Activated CD4-positive, alpha-beta T cell treated with anti-CD3 and anti-CD28 coated beads for 4 hours (primary cell): ENCODE results near the gene PTPRO.

Source experiments
- DNase-seq, 2 donors: peaks; one replicate each; pipeline ENCODE4 v3.0.0-alpha.2; 2020

PTPRO gene

DNA sequence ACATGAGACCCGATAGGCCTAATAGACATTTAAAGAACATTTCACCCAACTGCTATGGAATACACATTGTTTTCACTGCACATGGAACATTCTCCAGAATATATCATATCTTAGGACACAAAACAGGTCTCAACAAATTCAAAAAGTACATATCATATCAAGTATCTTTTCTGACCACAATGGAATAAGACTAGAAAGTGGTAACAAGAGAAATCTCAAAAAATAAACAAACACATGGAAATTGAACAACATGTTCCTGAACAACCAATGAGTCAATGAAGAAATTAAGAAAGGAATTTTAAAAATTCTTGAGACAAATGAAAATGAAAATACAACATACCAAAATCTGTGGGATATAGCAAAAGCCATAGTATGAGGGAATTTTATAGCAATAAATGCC lies 208.1 kb downstream of the PTPRO start:
- no peak for DNase-seq

- peak; percentile 46 to 60 for DNase-seq
Observed at GRCh38 chr12:15532364-15532977, 210.2 kb downstream of the PTPRO start.

GRCh38 chr12:15534322-15534721 lies 212.0 kb downstream of the PTPRO start:
- DNase-seq, result peak; percentile 11 to 27

DNA sequence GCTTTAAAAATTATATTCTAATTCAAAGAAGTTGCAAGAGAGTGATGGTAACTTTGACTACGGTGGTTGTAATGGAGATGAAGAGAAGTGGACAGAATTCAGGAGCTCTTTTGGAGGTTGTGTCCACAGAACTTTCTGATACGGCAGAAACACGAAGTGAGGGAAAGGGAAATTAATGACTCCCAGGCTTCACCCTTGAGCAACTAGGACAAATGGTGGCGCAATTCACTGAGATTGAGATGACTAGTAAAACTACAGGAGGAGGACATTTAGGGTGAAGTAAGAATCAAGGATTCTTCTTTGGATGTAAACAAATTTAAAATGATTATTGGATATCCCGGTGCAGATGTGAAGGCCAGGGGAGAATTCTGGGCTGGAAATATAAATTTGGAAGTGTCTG lies 212.6 kb downstream of the PTPRO start:
- DNase-seq, result no peak

GRCh38 chr12:15535352-15535781 lies 213.1 kb downstream of the PTPRO start:
- no peak for DNase-seq

DNA sequence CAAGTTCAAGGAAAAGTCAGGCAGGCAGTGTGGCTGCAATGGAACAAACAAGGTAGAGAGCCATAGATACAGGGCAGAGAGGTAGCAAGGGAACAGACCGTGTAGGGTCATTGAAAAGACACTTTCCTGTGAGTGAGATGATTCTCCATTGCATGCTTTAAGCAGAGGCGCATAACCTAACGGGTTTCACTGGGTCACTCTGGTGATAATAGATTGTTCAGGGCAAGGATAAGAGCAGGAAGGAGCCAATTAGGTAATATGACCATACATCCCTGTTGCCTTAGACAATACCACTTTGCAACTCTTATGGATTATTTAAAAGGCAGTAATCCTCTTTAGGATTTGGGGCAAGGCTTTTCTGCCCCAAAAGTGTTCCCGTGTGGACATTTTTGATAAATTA lies 214.1 kb downstream of the PTPRO start:
- DNase-seq, result no peak

DNA sequence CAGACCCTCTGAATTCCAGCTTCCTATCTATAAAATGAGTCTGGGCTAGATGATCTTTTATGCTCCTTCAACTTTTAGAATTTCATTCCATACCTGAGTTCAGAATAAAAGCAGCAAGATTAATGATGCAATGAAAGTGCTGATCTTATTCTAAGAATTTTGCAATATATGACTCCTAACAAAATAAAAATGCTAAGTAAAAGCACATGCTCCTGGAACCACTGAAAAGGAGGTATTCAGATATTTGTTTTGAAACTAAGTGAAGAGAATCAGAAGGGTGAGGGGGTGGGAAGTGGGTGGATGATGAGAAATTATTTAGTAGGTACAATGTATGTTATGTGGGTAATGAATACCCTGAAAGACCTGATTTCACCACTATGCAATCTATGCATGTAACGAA lies 216.6 kb downstream of the PTPRO start:
- DNase-seq, result no peak

DNA sequence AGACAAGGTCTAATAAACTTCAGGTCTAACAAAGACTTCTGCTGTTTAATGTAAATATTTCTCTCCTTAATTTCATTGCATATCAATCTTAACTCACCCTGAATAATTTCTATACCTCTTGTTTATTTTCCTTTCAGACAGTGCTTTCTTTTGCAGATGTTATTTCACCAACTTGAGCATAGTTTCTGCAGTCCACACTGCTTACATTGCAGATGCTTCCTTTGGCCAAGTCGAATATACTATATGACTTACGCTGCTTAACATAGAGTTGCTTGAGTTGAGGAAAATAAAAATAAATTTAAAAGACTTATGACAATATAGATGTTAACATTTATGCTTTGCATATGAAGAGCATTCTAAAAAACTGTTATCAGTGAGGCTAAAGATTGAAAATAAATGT lies 217.7 kb downstream of the PTPRO start:
- no peak for DNase-seq

- DNase-seq, result no peak
Observed at GRCh38 chr12:15540469-15540872, 218.2 kb downstream of the PTPRO start.

- DNase-seq, result no peak
Observed at GRCh38 chr12:15541996-15542631, 219.8 kb downstream of the PTPRO start.

- DNase-seq, result no peak
Observed at GRCh38 chr12:15543347-15543746, 221.0 kb downstream of the PTPRO start.

DNA sequence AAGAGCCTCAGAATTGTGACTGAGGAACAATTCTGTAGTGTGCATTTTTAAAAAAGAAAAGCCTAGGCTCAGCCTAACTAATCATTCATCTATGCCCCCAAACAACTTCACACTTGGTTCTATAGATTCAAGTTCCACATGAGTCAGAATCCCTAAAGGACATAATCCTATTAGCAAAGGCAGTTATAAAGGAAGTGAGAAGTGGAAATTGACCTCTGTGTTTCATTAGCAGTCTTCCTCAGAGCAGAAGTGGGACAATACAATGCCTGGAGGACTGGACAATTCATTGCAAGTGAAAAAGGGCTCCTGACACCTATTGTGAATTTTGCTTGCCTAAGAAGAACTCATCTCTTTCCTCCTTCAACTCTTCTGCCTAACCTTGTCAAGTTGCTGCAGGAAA lies 222.3 kb downstream of the PTPRO start:
- no peak for DNase-seq

DNA sequence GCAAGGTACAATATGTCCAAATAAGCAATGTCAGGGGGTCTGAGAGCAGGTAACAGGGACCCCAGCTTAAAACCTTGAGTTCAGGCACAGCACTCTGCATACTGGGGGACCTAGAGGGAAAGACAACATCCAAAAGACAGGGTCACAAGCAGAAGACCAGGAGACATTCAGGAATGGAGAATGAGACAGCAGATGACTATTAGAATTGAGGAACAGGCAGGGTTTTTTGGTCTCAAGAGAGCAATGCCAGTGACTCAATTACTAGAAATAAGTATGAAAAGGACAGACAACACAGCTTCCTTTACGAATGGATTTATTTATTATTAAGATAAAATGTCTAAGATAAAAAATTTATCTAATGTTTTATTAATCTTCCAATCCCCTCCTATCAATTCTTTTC lies 223.0 kb downstream of the PTPRO start:
- no peak for DNase-seq

GRCh38 chr12:15546102-15546701 lies 223.9 kb downstream of the PTPRO start:
- peak; percentile 18 to 23 for DNase-seq

DNA sequence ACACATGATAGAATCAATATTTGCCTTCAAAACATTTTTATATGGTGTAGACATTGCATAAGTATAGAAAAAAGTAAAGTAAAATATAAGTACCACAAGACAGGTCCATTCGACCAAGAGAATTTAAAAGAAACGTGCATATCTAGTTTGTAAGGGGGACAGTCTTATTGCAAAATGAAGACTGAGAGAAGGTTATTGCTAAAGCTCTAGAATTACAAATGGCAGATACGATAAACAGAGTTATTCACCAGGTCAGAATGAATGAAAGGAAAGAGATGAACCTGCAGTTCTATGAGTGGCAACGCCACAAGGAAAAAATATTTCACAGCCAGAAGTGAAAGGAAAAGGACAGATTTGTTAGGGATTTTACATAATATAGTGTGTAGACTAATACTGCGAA lies 224.8 kb downstream of the PTPRO start:
- no peak for DNase-seq

DNA sequence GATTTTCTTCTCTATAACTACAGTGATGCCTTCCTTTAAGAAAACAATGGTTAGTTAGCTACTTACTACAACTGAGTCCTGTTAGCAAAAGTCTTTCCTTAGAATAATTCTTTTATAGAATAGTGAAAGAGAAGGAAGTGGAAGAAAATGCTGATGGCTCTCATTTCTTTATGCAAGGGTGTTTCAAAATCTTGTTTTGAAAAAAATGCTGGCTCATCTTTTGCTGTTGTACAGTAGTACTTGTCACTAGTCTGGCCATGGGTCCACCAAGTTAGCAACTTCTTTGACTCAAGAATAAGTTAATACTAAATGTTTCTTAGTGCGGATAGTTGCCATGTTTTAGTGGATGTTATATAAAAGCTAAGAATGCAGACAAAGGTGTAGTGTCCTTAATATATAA lies 225.4 kb downstream of the PTPRO start:
- DNase-seq, result no peak

- no peak for DNase-seq
Observed at GRCh38 chr12:15550793-15551192, 228.5 kb downstream of the PTPRO start.

DNA sequence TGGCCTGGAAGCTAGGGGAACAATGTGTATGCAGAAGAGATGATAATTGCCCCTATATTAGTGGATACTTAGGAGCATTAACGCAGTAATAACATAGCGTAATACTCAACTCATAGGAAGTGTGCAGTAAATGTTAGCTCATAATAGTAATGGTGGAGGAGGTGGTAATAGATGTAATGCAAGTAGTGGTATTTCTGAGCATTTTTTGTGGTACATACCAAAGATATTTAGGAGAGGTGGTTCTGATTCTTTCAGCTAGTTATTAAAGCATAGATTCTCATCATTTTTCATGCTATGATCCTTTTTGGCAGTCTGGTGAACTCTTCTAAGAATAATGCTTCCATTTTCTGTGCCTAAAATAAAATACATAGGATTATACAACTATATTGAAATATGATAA lies 233.1 kb downstream of the PTPRO start:
- DNase-seq, result no peak

- no peak for DNase-seq
Observed at GRCh38 chr12:15556411-15557102, 234.2 kb downstream of the PTPRO start.

GRCh38 chr12:15558915-15559528 lies 236.7 kb downstream of the PTPRO start:
- DNase-seq, result no peak

- no peak for DNase-seq
Observed at GRCh38 chr12:15561396-15561795, 239.1 kb downstream of the PTPRO start.

- no peak for DNase-seq
Observed at GRCh38 chr12:15562263-15562662, 240.0 kb downstream of the PTPRO start.

DNA sequence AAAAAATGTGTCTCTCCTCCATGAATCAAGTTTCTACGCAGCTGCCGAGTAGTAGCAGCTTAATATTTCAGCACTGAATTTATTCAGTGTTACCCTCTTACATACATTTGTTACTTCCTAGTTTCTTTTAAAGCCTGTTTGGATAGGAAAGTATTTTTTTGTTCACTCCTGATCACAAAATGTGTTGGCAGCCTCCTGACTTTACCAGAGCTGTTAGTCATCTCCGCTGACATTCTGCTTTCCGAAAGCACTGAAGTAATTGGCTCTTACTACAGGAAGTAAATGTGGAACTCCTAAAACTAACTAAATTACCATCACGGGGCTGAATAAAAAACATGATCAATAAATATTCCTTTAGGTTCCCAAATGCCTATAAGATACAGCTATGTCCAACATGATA lies 241.4 kb downstream of the PTPRO start:
- peak in 1 of 2 donors; percentile 27 for DNase-seq

DNA sequence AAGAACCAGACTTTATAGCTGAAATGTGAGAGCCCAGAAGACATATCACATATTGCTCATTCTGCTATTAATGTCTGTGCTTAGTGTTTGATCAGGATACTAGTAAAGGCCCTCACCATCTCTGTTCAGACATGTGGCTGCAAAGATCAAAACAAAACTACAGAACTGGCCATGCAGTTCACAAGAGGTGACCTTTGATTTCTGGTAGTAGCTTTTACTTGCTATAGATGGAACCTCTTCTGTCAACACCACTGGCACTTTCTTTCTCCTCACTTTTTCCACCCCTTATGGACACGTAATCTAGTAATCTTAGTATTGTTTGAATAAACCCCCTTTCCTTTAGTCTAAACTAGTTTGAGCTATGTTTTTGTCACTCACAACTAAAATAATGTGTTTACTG lies 252.0 kb downstream of the PTPRO start:
- DNase-seq, result no peak
